Mesenchymal stem cell (in vitro differentiated cells and primary cell): ENCODE results near the gene CCDC102A.

Source experiments
- DNase-seq: peaks from one replicate; pipeline ENCODE4 v3.0.0-alpha.2; 2013
- H2AFZ ChIP-seq: one replicate; pipeline ENCODE4 v1.6.1; 2013; ENCODE audit warnings: low read depth, mild to moderate bottlenecking, control low read depth, inconsistent platforms, low read length, moderate library complexity
- H2AK5ac ChIP-seq: 2 replicates; pipeline ENCODE4 v1.6.1; 2013; ENCODE audit warnings: low read length, moderate library complexity, mild to moderate bottlenecking, inconsistent platforms; ENCODE audit not compliant: severe bottlenecking
- H2BK120ac ChIP-seq: one replicate; pipeline ENCODE4 v1.6.1; 2013; ENCODE audit warnings: low read depth, mild to moderate bottlenecking, inconsistent platforms, low read length, moderate library complexity
- H2BK12ac ChIP-seq, 2 experiments: one replicate each; pipeline ENCODE4 v1.6.1; 2013; ENCODE audit warnings: inconsistent platforms in 2 of 2, low read length in 2 of 2, mild to moderate bottlenecking in 2 of 2, moderate library complexity in 2 of 2, control low read depth in 1 of 2
- H2BK15ac ChIP-seq: one replicate; pipeline ENCODE4 v1.6.1; 2013; ENCODE audit warnings: mild to moderate bottlenecking, low read depth, inconsistent platforms; ENCODE audit not compliant: poor library complexity, severe bottlenecking
- H2BK5ac ChIP-seq: 2 replicates; pipeline ENCODE4 v1.6.1; 2013; ENCODE audit warnings: low read depth, mild to moderate bottlenecking, low read length, control low read depth, inconsistent platforms; ENCODE audit not compliant: poor library complexity, severe bottlenecking
- H3K14ac ChIP-seq, 2 experiments: one replicate each; pipeline ENCODE4 v1.6.1; 2013; ENCODE audit warnings: inconsistent platforms in 2 of 2, low read length in 2 of 2, control low read depth in 1 of 2, mild to moderate bottlenecking in 1 of 2, moderate library complexity in 1 of 2
- H3K18ac ChIP-seq, 2 experiments: one replicate each; pipeline ENCODE4 v1.6.1; 2013; ENCODE audit warnings: inconsistent platforms in 2 of 2, low read length in 2 of 2, control low read depth in 1 of 2, low read depth in 1 of 2, mild to moderate bottlenecking in 1 of 2
- H3K23ac ChIP-seq, 2 experiments: one replicate each; pipeline ENCODE4 v1.6.1; 2013; ENCODE audit warnings: inconsistent platforms in 2 of 2, low read length in 2 of 2, mild to moderate bottlenecking in 2 of 2, moderate library complexity in 2 of 2, control low read depth in 1 of 2
- H3K27ac ChIP-seq: 2 replicates; pipeline ENCODE4 v1.5.1; 2013; ENCODE audit warnings: mild to moderate bottlenecking, moderate library complexity, low read length, control low read depth, inconsistent platforms; ENCODE audit not compliant: poor library complexity, severe bottlenecking
- H3K27me3 ChIP-seq, 2 experiments: 2 replicates each; pipeline versions ENCODE4 v1.6.1 to v1.7.0; 2013; ENCODE audit warnings: low read length in 2 of 2, mild to moderate bottlenecking in 2 of 2, moderate library complexity in 2 of 2, control low read depth in 1 of 2, inconsistent platforms in 1 of 2; ENCODE audit not compliant: control insufficient read depth in 1 of 2, insufficient read depth in 1 of 2
- H3K36me3 ChIP-seq, 2 experiments: 2 replicates each; pipeline versions ENCODE4 v1.6.1 to v1.7.0; 2013; ENCODE audit warnings: low read length in 2 of 2, control low read depth in 1 of 2, inconsistent platforms in 1 of 2, low read depth in 1 of 2, mild to moderate bottlenecking in 1 of 2; ENCODE audit not compliant: insufficient read depth in 2 of 2, control insufficient read depth in 1 of 2
- H3K4ac ChIP-seq, 2 experiments: one replicate each; pipeline ENCODE4 v1.6.1; 2013; ENCODE audit warnings: inconsistent platforms in 2 of 2, low read length in 2 of 2, mild to moderate bottlenecking in 2 of 2, moderate library complexity in 2 of 2, control low read depth in 1 of 2, low read depth in 1 of 2
- H3K4me1 ChIP-seq: 2 replicates; pipeline ENCODE4 v1.6.1; 2013; ENCODE audit warnings: low read depth, low read length, control low read depth; ENCODE audit not compliant: control insufficient read depth, insufficient read depth
- H3K4me2 ChIP-seq: 2 replicates; pipeline ENCODE4 v1.6.1; 2013; ENCODE audit warnings: low read length, mild to moderate bottlenecking, inconsistent platforms; ENCODE audit not compliant: poor library complexity, severe bottlenecking
- H3K4me3 ChIP-seq, 2 experiments: 2 replicates each; pipeline versions ENCODE4 v1.5.1 to v1.7.0; 2013; ENCODE audit warnings: low read length in 2 of 2, mild to moderate bottlenecking in 2 of 2, control low read depth in 1 of 2, low read depth in 1 of 2; ENCODE audit not compliant: insufficient read depth in 1 of 2
- H3K79me1 ChIP-seq: replicated peaks from 2 replicates; pipeline ENCODE4 v1.6.1; 2013; ENCODE audit warnings: mild to moderate bottlenecking, control low read depth, low read length, inconsistent platforms; ENCODE audit not compliant: poor library complexity, severe bottlenecking
- H3K9ac ChIP-seq: 2 replicates; pipeline ENCODE4 v1.7.0; 2013; ENCODE audit warnings: mild to moderate bottlenecking, low read length, moderate library complexity
- H3K9me3 ChIP-seq: 2 replicates; pipeline ENCODE4 v1.7.0; 2013; ENCODE audit warnings: mild to moderate bottlenecking, low read length; ENCODE audit not compliant: control insufficient read depth
- H4K8ac ChIP-seq: one replicate; pipeline ENCODE4 v1.6.1; 2013; ENCODE audit warnings: inconsistent platforms, mild to moderate bottlenecking, low read length, moderate library complexity
- H4K91ac ChIP-seq: one replicate; pipeline ENCODE4 v1.6.1; 2013; ENCODE audit warnings: mild to moderate bottlenecking, low read length, inconsistent platforms
- WGBS: methylation state at CpG from one replicate; pipeline ENCODE4 v1.1.7; 2013; ENCODE audit warnings: mixed read lengths; 5-methylcytosine and 5-hydroxymethylcytosine counted together

The CCDC102A gene

DNA sequence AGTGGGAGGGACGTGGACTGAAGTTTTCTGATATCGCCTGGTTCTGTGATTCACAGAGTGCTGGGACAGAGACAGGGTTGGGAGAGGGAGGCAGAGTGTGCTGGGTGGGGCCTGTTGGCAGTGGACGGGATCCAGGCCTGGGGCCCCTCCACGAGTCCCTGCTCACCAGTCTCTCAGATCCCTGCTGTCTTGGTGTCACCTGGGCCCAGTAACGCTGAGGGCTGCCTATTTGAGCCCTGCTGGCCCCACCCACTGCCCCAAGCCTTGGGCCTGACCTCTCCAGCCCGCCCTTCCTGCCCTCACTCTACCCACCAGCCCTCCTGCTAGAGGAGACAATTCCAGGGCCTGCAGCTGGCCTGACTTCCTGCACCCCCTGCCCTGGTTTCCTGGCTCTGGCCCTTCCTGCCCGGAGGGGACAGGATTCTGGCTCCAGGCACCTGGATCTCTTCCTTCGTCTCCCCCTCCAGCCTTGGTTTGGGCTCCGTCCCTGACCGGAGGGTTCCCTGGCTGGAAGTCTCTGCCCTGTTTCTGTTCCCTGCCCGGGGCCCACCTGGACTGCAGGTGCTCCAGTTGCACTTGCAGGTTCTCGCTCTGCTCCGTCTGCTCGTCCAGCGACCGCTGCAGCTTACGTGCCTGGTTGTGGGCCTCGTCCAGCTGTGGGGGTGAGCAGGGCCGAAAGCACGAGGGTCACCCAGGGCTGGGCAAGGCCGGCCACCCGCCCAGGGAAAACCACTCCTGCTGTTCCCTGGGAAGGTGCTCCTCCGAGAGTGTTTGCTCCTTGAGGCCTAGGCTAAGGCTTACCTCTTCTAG, 21.4 kb downstream of the CCDC102A start:
- no peaks in the 10 kb centered on the region for H3K9me3 ChIP-seq
- peaks cover 16 to 54% of the 10 kb centered on the region in 2 experiments for H3K36me3 ChIP-seq
- peaks cover 26% of the 10 kb centered on the region for H3K4me1 ChIP-seq
- H3K27me3 ChIP-seq: no peaks in the 10 kb centered on the region
- H3K27ac ChIP-seq: no peak overlapping the region
- no peak overlapping the region for H2AFZ ChIP-seq
- peak overlapping the region in 1 of 2 experiments; percentile 61 for H3K14ac ChIP-seq
- 76% methylated on average over 23 of the region's 23 CpGs for WGBS
- H3K79me1 ChIP-seq: peaks cover 2% of the 10 kb centered on the region
- H2AK5ac ChIP-seq: no peak overlapping the region
- H3K4me2 ChIP-seq: no peak overlapping the region
- no peak overlapping the region for H4K8ac ChIP-seq
- no peak overlapping the region for H3K23ac ChIP-seq
- H2BK120ac ChIP-seq: no peak overlapping the region
- H2BK15ac ChIP-seq: no peak overlapping the region
- DNase-seq: no peak
- H2BK5ac ChIP-seq: no peak overlapping the region
- H2BK12ac ChIP-seq: peak overlapping the region in 1 of 2 experiments; percentile 74
- H4K91ac ChIP-seq: no peak overlapping the region
- H3K9ac ChIP-seq: no peak overlapping the region
- H3K18ac ChIP-seq: no peak overlapping the region
- no peak overlapping the region for H3K4me3 ChIP-seq
- H3K4ac ChIP-seq: no peak overlapping the region

DNA sequence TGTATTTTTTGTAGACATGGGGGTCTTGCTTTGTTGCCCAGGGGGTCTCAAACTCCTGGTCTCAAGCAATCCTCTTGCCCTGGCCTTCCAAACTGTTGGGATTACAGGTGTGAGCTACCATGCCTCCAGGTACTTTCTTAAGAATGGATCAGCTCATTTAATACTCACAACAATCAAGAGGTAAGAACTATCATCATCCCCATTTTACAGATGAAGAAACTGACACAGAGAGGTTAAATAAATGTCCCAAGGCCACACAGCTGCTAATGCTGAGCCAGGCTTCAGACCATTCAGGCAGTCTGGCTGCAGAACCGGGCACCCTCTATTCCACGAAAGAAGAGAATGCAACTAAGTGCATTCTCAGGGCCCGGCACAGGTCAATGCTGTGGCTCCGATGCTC, 22.0 kb downstream of the CCDC102A start:
- H3K14ac ChIP-seq: no peak overlapping the region
- H3K4me1 ChIP-seq: peaks cover 28% of the 10 kb centered on the region
- no peak overlapping the region for H3K4me3 ChIP-seq
- H2BK15ac ChIP-seq: no peak overlapping the region
- no peak overlapping the region for H3K23ac ChIP-seq
- no peak overlapping the region for H4K8ac ChIP-seq
- no peak overlapping the region for H3K4ac ChIP-seq
- H3K27ac ChIP-seq: no peak overlapping the region
- H3K9me3 ChIP-seq: no peaks in the 10 kb centered on the region
- H3K27me3 ChIP-seq: peaks cover 0 to 1% of the 10 kb centered on the region in 2 experiments
- H3K4me2 ChIP-seq: no peak overlapping the region
- no peak overlapping the region for H2AFZ ChIP-seq
- H3K36me3 ChIP-seq: peaks cover 16 to 54% of the 10 kb centered on the region in 2 experiments
- no peak overlapping the region for H3K9ac ChIP-seq
- no peak overlapping the region for H2BK5ac ChIP-seq
- H2AK5ac ChIP-seq: no peak overlapping the region
- peaks cover 2% of the 10 kb centered on the region for H3K79me1 ChIP-seq
- peak overlapping the region in 1 of 2 experiments; percentile 24 for H2BK12ac ChIP-seq
- H2BK120ac ChIP-seq: no peak overlapping the region
- no peak overlapping the region for H4K91ac ChIP-seq
- 46% methylated on average over 4 of the region's 4 CpGs for WGBS
- no peak for DNase-seq
- H3K18ac ChIP-seq: no peak overlapping the region

DNA sequence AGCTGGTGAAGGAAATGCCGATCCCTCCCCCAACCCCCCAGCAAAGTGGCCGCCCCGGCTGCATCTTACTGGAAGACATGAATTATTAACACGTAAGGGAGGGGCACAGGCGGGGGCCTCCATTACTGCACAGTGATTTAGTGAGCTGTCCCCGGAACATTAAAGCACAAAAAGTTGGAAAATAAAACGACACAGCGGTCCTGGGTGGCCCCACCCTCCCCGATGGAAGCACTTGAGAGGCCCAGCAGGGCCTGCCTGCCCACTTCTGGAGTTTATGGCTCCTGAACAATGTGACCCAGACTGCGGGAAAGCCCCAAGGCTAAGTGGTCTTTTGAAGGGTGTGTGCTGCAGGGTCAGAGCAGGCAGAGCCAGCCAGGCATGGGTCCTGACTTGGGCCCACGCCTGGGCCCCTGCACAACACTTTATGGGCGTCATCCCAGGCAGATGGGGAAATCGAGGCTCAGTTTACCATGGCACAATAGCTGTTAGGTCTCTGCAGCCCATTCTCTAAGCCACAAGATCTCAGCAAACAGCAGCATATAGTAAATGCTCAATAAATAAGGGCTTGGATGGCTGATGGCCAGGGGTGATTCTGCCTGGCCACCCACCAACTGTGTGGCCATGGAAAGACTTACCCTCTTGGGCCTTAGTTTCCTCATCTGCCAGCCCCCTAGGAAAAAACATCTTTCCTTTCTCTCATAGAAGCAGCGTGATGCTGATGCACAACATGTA, 22.8 kb downstream of the CCDC102A start:
- Histone ChIP-seq H3K79me1 (no peaks in the 10 kb centered on the region), H4K91ac (no peak overlapping the region), H2AK5ac (peak overlapping the region; percentile 2), H3K9me3 (no peaks in the 10 kb centered on the region), H3K18ac (peak overlapping the region; percentile 35 to 60), H3K27me3 (peaks cover 0 to 5% of the 10 kb centered on the region in 2 experiments), H2BK120ac (peak overlapping the region; percentile 30), H3K14ac (no peak overlapping the region), H3K27ac (peak overlapping the region; percentile 71), H4K8ac (no peak overlapping the region), H3K36me3 (peaks cover 13 to 46% of the 10 kb centered on the region in 2 experiments), H3K23ac (no peak overlapping the region), H3K4me1 (peaks cover 33% of the 10 kb centered on the region), H3K4ac (no peak overlapping the region), H2BK12ac (no peak overlapping the region), H3K9ac (no peak overlapping the region), H2BK15ac (peak overlapping the region; percentile 44), H3K4me2 (peak overlapping the region; percentile 20), H2AFZ (no peak overlapping the region), H2BK5ac (no peak overlapping the region), H3K4me3 (no peak overlapping the region)
- DNase-seq: peak; percentile 77
- WGBS: 13% methylated on average over 13 of the region's 14 CpGs
